ENCODE data around the gene SRGAP3.

DNA sequence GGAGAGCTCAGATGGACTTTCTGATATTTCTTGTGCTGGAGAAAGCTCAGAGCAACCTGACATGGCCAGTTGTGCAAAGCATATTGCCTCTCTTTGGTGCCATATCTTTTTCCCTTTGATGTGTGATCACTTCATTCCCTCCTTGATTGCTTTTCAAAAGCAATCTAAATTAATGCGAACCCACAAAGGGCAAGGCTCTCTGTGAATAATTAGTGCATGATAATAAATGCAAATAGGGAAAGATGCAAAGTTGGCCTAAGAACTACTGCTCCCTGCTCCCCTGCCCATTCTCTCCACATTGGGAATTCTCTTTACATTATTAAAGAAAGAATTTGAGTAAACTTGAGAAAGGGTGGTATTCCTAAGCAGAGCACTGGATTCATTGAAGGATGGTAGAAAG lies 60.9 kb downstream of the SRGAP3 start:
- TF ChIP-seq POLR2AphosphoS5 (IDR thresholded peaks at IDR 0.05; ENCODE audit: low read depth, low read length): no peak
- no peak for TF ChIP-seq POLR2A (IDR thresholded peaks at IDR 0.05; ENCODE audit: low read depth, low read length)
